HG03460 (cell line): ENCODE results near the gene CXCR6.

Experiments used
- ATAC-seq: cut with Tn5 transposase; IDR thresholded peaks from one replicate; pipeline ENCODE4 v1.9.1; 2021; ENCODE audit not compliant: unreplicated experiment

Gene CXCR6

GRCh38 chr3:45966950-45967640 lies 23.8 kb downstream of the CXCR6 start:
- no peak for ATAC-seq

- ATAC-seq, result no peak
Observed at GRCh38 chr3:45967724-45968123, 24.5 kb downstream of the CXCR6 start.

- no peak for ATAC-seq
Observed at GRCh38 chr3:45968149-45968548, 24.9 kb downstream of the CXCR6 start.

GRCh38 chr3:45968706-45969105 lies 25.4 kb downstream of the CXCR6 start:
- no peak for ATAC-seq

GRCh38 chr3:45969116-45969515 lies 25.9 kb downstream of the CXCR6 start:
- no peak for ATAC-seq

GRCh38 chr3:45969953-45970352 lies 26.7 kb downstream of the CXCR6 start:
- no peak for ATAC-seq

- ATAC-seq, result no peak
Observed at GRCh38 chr3:45972534-45973402, 29.5 kb downstream of the CXCR6 start.

GRCh38 chr3:45974686-45975085 lies 31.4 kb downstream of the CXCR6 start:
- ATAC-seq, result no peak

GRCh38 chr3:45975686-45976085 lies 32.4 kb downstream of the CXCR6 start:
- no peak for ATAC-seq

- no peak for ATAC-seq
Observed at GRCh38 chr3:45976191-45977091, 33.2 kb downstream of the CXCR6 start.

GRCh38 chr3:45978006-45978761 lies 34.9 kb downstream of the CXCR6 start:
- ATAC-seq, result no peak

- no peak for ATAC-seq
Observed at GRCh38 chr3:45979378-45979777, 36.1 kb downstream of the CXCR6 start.

GRCh38 chr3:45980229-45980813 lies 37.1 kb downstream of the CXCR6 start:
- ATAC-seq, result no peak

GRCh38 chr3:45980819-45981218 lies 37.6 kb downstream of the CXCR6 start:
- no peak for ATAC-seq

- no peak for ATAC-seq
Observed at GRCh38 chr3:45981346-45982074, 38.2 kb downstream of the CXCR6 start.

- no peak for ATAC-seq
Observed at GRCh38 chr3:45983770-45984169, 40.5 kb downstream of the CXCR6 start.

- no peak for ATAC-seq
Observed at GRCh38 chr3:45984331-45985312, 41.4 kb downstream of the CXCR6 start.

- ATAC-seq, result no peak
Observed at GRCh38 chr3:45985532-45986302, 42.5 kb downstream of the CXCR6 start.
